ENCODE results near the gene SLC12A8. TPM values are rescaled to one million over a fixed set of nuclear protein-coding genes. Genes with fewer than 3 reads are reported as not detected.

SLC12A8 gene
- polyA plus RNA-seq, 1 donor = 0.37 TPM

Other genes starting within 250 kb of the SLC12A8 start
- gene HEG1, start 156.8 kb downstream of the SLC12A8 start, polyA plus RNA-seq (ENCODE audit: insufficient read length) = 27.5 TPM
- gene ZNF148, start 162.6 kb upstream of the SLC12A8 start, polyA plus RNA-seq (ENCODE audit: insufficient read length) = 20.2 TPM